Stimulated activated CD4-positive, alpha-beta T cell treated with anti-CD3 and anti-CD28 coated beads, Interleukin-15, amount 100 ng/mL, for 1 hour (primary cell): ENCODE measurements around the gene EBLN2.

Experiments
- DNase-seq, 2 donors: peaks; one replicate each; pipeline ENCODE4 v3.0.0-alpha.2; 2020; ENCODE audit warnings: low read depth in 1 of 2, low spot score in 1 of 2

Gene EBLN2

DNA sequence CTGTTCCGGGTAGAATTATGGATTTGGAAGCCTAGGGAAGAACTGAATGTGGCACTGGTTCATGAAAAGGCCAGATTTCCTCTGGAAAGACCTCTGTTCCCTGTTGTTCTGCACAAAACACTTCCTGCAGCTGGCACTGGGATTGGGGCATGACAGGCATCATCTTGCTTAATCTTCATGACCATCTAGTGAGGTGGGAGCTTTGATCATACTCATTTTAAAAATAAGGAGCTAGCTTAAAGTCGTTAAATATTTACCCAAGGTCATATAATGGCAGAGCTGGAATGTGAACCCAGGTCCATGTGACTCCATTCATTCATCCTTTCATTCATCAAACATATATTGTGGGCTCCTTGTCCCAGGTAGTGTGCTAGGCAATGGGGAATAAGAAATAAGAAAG lies 40.4 kb downstream of the EBLN2 start:
- no peak for DNase-seq

DNA sequence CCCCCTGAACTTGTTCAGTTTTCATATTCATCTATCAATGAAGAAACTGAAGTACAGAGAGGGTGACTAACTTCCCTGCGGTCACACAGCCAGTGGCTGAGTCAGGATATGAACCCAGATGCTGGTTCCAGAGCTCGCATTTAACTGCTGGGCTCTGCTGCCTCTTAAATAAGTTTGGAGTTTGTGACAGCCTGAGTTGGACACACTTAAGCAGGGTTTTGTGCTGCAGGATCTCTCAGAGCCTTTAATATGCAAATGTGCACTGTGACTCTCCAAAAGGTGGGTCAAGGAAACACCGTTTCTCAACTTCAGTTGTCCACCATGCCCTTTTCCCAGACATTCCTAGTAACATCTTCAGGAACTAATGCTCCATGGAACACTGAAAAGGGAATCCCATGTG lies 45.8 kb downstream of the EBLN2 start:
- no peak for DNase-seq

DNA sequence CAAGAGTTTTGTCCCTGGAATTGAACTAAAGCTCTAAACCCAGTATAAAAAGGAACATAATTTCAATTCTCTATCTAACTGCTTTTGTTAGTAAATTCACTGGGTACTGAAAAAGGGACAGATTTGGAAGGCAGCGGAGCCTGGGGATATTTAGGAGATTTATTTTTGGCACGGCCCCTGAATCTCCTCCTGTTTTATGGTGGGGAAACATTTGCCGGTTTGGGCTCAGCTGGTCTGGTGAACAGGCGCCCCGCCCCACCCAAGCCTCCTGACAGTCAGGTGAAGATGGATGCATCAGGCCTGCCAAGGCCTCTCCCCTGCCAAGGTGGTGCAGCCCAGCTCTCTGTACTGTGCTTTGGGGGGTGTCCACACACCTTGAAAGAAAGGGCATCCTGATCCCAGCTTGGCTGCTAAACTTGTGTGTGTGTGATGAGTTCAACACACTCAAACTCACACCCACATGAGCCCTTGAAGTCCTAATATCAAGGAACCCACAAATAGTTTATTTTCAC lies 46.3 kb downstream of the EBLN2 start:
- DNase-seq, result no peak

DNA sequence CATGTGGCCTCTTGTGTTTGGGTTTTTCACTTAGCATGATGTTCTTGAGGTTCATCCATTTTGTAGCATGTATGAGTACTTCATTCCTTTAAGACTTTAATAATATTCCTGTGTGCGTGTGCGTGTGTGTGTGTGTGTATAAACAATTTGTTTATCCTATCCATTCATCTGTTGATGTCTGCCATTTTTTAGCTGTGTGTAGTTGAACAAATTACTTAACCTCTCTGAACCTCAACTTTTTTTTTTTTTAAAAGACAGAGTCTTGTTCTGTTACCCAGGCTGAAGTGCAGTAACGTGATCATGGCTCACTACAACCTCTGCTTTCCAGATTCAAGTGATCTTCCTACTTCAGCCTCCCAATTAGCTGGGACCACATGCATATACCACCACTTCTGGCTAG lies 47.3 kb downstream of the EBLN2 start:
- no peak for DNase-seq

DNA sequence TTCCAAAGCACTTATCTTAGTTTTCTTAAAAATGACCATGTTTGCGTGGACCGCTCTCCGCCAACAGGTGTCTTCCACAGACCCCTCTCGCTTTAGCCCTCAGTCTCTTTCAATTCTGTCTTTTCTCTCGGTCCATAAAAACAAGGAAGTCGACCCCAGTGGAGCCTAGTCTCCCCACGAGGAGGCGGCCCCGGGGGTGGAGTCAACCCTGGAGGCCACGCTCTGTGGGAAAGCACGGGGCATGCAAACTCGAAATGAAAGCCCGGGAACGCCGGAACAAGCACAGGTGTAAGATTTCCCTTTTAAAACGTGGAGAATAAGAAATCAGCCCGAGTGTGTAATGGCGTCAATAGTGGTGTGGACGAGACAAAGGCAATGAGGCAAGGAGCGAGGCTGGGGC lies 49.1 kb downstream of the EBLN2 start:
- no peak for DNase-seq
